ENCODE measurements around the gene KIF19.

The KIF19 gene

GRCh38 chr17:74282587-74283370 is 43.2 kb upstream of the KIF19 start:
- no peak for TF ChIP-seq CTCF (conservative IDR thresholded peaks at IDR 0.05; ENCODE audit: low read depth)
- H3K27ac ChIP-seq: peak overlapping the region; percentile 66
- CTCF ChIA-PET: interaction anchor here (0.7 kb wide), 1 partner anchor 171 kb away, joined by 3 read pairs; no protein-coding TSS in a partner anchor
- POLR2A ChIA-PET (ENCODE audit: low non-redundant PET): no interaction called here
- DNase-seq (ENCODE audit: low spot score): peak; percentile 65

GRCh38 chr17:74283371-74283673 is 42.7 kb upstream of the KIF19 start:
- DNase-seq (ENCODE audit: low spot score): no peak
- no peak for TF ChIP-seq CTCF (conservative IDR thresholded peaks at IDR 0.05; ENCODE audit: low read depth)
- CTCF ChIA-PET: interaction anchor here (0.7 kb wide), 2 partner anchors 171 to 1034 kb away, joined by 3 to 4 read pairs; no protein-coding TSS in a partner anchor
- POLR2A ChIA-PET (ENCODE audit: low non-redundant PET): no interaction called here
- peak overlapping the region; percentile 66 for H3K27ac ChIP-seq

- no peak overlapping the region for H3K27ac ChIP-seq
- ChIA-PET POLR2A (ENCODE audit: low non-redundant PET) (no interaction called here), CTCF (interaction anchor here (1.3 kb wide), 1 partner anchor 14 kb away, joined by 3 read pairs; no protein-coding TSS in a partner anchor)
- no peak for DNase-seq (ENCODE audit: low spot score)
- no peak for TF ChIP-seq CTCF (conservative IDR thresholded peaks at IDR 0.05; ENCODE audit: low read depth)
Measured at GRCh38 chr17:74287031-74287602, 38.9 kb upstream of the KIF19 start.

GRCh38 chr17:74288785-74289184 is 37.2 kb upstream of the KIF19 start:
- H3K27ac ChIP-seq: no peak overlapping the region
- CTCF ChIA-PET: no interaction called here
- no peak for TF ChIP-seq CTCF (conservative IDR thresholded peaks at IDR 0.05; ENCODE audit: low read depth)
- DNase-seq (ENCODE audit: low spot score): no peak
- POLR2A ChIA-PET (ENCODE audit: low non-redundant PET): no interaction called here

- ChIA-PET POLR2A (ENCODE audit: low non-redundant PET) (no interaction called here), CTCF (interaction anchor here (0.6 kb wide), 1 partner anchor 171 kb away, joined by 4 read pairs; no protein-coding TSS in a partner anchor)
- DNase-seq (ENCODE audit: low spot score): no peak
- H3K27ac ChIP-seq: no peak overlapping the region
- TF ChIP-seq CTCF (conservative IDR thresholded peaks at IDR 0.05; ENCODE audit: low read depth): no peak
Measured at GRCh38 chr17:74289688-74290087, 36.3 kb upstream of the KIF19 start.

GRCh38 chr17:74290340-74290739 is 35.7 kb upstream of the KIF19 start:
- CTCF ChIA-PET: interaction anchor here (0.6 kb wide), 1 partner anchor 73 kb away, joined by 4 read pairs; no protein-coding TSS in a partner anchor
- H3K27ac ChIP-seq: no peak overlapping the region
- no peak for DNase-seq (ENCODE audit: low spot score)
- POLR2A ChIA-PET (ENCODE audit: low non-redundant PET): no interaction called here
- no peak for TF ChIP-seq CTCF (conservative IDR thresholded peaks at IDR 0.05; ENCODE audit: low read depth)
